ENCODE measurements around the gene TMIE.

DNA sequence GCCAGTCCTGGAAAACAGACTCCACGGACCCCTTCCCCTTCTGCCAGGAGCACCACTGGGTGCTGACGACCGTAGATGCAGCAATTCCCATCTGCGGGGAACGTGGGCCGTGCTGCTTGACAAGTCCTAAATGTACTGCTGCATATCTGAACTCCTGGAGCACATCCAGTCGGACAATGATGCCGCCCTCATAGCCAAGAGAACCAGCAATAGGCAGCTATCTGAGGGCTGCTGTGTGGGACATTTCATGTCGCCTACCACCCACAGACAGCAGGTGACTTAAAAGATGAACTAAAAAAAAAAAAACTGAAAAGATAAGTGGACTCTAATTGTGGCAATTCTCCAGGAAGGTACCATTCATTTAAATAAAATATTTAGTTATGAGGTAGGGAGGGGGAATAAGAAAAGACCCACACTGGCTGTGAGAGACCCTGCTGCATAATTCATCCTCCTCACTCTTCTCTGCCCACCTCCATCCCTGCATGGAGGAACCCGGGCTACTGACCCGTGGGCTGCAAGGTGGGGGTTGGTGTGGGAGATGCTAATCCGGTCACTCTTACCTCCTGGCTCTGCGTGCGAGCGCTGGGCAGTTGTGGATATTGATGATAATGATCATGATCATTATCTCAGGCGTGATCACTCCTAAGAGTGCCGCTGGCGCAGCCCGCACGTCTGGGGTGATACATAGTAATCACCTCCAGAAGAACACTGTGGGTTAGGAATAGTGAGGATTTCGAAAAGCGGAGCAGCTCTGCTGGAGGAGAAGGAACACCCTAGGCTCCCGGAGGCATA, 36.0 kb upstream of the TMIE start:
- TF ChIP-seq, protein P1, sequence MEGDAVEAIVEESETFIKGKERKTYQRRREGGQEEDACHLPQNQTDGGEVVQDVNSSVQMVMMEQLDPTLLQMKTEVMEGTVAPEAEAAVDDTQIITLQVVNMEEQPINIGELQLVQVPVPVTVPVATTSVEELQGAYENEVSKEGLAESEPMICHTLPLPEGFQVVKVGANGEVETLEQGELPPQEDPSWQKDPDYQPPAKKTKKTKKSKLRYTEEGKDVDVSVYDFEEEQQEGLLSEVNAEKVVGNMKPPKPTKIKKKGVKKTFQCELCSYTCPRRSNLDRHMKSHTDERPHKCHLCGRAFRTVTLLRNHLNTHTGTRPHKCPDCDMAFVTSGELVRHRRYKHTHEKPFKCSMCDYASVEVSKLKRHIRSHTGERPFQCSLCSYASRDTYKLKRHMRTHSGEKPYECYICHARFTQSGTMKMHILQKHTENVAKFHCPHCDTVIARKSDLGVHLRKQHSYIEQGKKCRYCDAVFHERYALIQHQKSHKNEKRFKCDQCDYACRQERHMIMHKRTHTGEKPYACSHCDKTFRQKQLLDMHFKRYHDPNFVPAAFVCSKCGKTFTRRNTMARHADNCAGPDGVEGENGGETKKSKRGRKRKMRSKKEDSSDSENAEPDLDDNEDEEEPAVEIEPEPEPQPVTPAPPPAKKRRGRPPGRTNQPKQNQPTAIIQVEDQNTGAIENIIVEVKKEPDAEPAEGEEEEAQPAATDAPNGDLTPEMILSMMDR (conservative IDR thresholded peaks at IDR 0.05 in 1 of 2, IDR thresholded peaks at IDR 0.05 in 1 of 2; ENCODE audit: low read depth in 1 of 2, low read length in 2 of 2): no peak
- no peak for TF ChIP-seq EZH2 (IDR thresholded peaks at IDR 0.05; ENCODE audit: low read length, missing control alignments)

Data from fibroblast of lung (primary cell).